Activated naive CD4-positive, alpha-beta T cell treated with anti-CD3 and anti-CD28 coated beads, Interleukin-2, amount 50 U/mL, for 16 hours (primary cell): ENCODE measurements around the gene KLRB1.
"Not testable (repeated sequence)": the region's sequence is repeated elsewhere in the genome, so short reads cannot be mapped to it uniquely, and the experiment has no call there.

ENCODE experiments used
- DNase-seq: peaks from one replicate; pipeline ENCODE4 v3.0.0-alpha.2; 2020

Gene KLRB1

DNA sequence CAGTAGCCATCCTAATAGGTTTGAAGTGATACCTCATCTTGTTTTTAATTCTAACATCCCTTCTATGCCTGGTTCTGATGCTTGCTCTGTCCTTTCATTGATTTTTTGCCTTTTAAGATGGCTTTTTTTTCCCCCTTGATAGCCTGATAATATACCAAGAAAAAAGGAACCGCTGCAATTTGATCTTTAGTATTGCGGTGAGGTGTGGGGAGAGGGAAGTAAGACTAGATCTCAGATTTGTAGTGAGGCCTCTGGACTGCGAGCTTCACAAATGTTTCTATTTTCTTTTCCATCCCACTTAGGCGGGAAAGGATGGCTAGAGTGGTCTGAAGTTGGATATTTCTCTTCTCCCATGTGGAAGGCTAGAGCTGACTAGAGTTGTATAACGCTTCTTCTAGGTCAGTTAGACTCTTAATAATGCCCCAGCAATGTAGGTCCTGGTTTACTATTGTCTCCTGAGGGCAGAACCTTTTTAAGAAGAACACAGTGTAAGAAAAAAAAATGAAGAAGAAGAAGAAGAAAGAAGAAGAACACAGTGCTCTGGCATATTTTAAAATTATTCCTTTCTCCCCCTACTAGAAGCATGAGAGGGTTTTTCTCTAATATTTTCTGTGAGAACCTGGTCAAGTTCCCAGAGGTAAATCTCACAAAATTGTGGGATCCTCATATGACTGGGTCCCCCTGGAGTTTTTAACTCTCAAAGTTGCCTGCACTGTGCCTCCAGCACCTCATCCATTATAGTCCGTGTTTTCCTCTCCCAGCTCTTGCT is 11.9 kb upstream of the KLRB1 start:
- DNase-seq = no peak

GRCh38 chr12:9618906-9619305 is 11.2 kb upstream of the KLRB1 start:
- DNase-seq = not testable (repeated sequence)

- no peak for DNase-seq
These were observed 9.4 kb upstream of the KLRB1 start for GRCh38 chr12:9617124-9617523.

DNA sequence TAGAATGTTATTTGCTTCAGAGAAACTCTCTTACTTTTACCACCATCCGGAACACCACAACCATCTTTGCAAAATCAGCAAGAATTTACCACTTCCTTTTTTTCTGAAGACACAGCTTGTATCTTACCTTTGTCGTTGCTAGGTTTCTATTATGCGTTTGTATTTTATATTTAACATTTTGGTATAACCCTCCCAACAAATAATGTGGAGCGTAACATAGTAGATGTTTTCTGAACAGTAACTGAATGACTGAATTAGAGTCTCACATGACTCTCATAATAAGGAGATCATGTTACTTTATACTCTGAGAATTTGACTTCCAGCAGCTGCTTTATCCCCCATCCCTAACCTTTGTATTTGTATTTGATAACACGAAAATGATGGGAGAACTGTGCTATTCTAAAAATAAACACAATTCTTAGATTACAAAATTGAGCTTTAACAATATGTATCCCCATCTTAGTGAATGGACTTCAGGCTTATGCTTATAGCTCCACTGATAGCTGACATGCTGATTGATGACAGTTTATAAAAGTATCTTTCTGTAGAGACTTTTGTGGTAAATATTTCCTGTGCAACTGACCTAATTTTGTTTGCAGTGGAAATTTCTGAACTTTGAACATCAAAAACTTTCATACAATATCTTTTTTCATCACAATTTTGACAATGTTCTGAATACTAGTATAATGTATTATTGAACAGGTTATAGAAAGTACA is 7.9 kb upstream of the KLRB1 start:
- DNase-seq = no peak

DNA sequence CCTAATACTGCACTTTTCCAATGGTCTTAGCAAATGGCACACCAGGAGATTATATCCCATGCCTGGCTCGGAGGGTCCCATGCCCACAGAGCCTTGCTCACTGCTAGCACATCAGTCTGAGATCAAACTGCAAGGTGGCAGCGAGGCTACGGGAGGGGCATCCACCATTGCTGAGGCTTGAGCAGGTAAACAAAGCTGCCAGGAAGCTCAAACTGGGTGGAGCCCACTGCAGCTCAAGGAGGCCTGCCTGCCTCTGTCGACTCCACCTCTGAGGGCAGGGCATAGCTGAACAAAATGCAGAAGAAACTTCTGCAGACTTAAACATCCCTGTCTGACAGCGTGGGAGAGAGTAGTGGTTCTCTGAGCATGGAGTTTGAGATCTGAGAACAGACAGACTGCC is 2.9 kb upstream of the KLRB1 start:
- not testable (repeated sequence) for DNase-seq

GRCh38 chr12:9606736-9607372 is 862 bp downstream of the KLRB1 start:
- no peak for DNase-seq

DNA sequence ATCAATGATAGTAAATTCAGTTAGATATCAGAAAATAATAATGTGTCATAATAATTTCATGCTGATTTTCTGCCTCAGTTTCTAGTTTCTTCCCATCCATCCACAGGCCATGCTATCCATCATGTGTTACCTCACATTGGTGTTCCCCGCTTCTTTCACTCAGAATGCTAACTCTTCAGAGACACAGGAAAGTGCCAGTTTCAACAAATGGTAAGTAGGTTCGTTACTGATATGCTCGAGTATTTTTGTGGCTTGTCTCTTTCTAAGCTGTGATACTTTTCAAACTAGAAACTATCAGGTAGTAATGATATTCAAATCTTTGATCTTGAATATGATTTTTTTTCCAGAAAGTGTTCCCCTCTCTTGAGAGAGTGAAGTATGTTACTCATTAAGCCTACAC is 1.5 kb downstream of the KLRB1 start:
- DNase-seq = no peak

GRCh38 chr12:9605483-9605882 is 2.2 kb downstream of the KLRB1 start:
- no peak for DNase-seq

DNA sequence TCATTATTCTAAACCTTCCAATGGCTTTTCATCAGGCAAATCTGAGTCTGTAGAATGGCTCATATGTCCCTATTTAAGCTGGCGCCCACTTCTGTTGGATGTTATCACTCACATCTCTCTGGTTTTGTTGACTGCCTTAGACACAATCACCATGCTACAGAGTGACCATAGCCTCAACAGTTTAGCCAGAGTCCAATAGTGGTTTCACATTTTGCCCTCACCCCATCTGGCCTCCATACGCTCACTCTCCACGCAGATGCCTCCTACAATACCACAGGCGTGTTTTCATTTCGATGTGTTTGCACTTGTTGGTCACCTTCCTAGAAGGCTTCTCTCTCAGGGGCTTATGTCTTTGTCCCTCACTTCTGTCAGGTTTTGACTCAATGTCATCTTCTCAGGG is 3.4 kb downstream of the KLRB1 start:
- no peak for DNase-seq

- DNase-seq = not testable (repeated sequence)
These were observed 7.3 kb downstream of the KLRB1 start for GRCh38 chr12:9600426-9600825.

DNA sequence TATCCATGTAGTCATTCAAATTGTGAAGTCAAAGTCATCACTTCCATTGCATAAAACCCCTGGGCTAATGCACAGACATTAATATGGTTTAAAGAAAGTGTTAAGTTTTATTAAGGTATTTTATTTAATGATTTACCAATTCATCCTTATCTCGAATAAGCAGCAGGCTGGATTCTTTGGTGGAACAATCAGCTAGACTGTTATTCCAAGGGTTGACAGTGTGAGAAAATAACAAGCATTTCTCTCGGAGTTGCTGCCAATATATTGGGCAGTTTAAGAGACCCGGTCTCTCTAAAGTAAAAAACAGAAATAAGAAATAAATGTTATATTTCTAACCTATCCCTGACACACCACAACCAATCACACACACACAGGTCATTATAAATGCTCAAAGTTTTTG is 9.4 kb downstream of the KLRB1 start:
- no peak for DNase-seq

GRCh38 chr12:9597365-9597764 is 10.4 kb downstream of the KLRB1 start:
- no peak for DNase-seq

DNA sequence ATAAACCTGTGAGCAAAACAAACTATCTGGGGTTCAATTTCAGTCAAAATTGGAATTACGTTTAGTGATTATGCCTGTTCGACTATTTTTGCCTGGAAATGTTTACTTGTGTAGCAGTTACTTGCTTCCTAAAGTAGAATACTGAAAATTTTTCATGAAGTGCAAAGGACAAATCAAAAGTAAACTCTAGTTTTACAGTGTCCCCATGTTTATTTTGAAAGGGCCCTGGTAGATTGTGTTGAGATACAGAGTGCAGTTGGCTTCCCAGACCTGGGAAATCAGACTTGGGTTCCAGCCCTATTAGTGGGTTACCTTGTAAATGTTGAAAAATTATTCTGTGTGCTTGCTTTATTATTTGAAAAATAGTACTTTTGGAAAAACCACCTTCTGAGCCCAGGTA is 17.3 kb downstream of the KLRB1 start:
- DNase-seq = no peak

DNA sequence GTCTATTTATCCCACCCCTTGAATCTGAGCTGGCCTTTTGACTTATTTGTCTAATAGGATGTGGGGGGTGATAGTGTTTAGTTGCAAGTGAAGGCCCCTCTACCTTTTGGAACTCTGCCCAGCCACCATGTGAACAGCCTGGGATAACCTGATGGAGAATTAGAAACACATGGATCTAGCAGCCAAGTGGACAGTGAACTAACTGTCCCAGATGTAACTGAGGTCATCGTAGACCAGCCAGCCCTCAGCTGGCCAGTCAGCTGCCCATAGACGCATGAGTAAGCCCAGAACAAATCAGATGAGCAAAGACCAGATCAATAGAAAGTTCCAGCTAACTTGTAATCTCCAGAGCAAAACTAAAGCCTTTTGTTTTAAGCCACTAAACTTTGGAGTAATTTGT is 19.0 kb downstream of the KLRB1 start:
- DNase-seq = no peak

DNA sequence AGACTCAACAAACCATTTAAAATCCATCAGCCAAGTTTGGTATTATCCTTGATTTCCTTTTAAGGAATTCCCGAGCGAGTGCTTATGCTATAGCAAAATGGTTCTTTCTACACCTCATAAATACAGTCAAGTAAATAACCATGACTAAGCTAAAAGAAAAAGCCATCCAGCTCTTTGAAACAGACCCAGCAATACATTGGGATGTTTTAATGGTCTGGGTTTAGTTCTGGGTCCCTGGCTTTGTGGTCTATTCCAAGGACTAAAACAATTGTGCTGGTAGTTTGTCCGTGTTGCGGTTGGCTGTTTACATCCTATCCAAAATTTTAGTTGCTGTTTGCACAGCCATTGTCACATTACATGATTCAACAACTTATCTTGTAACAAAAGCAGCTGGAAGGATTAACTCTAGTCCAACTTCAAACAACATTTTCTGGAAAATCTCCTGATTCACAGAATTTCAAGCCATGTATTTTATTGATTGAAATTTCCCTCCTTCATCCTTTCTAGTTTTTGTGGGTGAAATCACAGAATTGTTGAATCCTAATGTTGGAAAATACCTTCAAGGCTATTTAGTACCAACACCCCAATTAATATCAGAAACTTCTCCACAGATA is 19.6 kb downstream of the KLRB1 start:
- DNase-seq = no peak

DNA sequence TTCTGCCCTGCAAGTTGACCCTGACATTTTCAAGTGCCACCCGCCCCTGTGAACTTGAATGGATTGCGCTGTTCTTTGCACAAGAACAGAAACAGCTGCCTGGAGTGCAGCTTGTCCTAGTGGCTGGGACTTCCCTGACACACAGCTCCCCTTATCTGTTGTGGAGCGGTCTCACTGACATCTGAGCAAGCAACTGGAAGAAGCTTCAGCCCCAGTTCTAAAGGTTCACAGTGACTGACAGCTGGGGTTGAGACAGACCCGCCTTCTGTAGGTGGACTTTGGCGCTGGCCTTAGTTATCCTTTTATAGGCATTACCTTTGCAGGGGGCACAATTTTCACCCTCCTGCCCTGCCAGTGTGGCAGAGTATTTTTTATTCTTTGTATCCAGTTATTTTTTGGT is 30.0 kb downstream of the KLRB1 start:
- DNase-seq = not testable (repeated sequence)

GRCh38 chr12:9567151-9567550 is 40.6 kb downstream of the KLRB1 start:
- DNase-seq = not testable (repeated sequence)

GRCh38 chr12:9566113-9566512 is 41.6 kb downstream of the KLRB1 start:
- DNase-seq = not testable (repeated sequence)

DNA sequence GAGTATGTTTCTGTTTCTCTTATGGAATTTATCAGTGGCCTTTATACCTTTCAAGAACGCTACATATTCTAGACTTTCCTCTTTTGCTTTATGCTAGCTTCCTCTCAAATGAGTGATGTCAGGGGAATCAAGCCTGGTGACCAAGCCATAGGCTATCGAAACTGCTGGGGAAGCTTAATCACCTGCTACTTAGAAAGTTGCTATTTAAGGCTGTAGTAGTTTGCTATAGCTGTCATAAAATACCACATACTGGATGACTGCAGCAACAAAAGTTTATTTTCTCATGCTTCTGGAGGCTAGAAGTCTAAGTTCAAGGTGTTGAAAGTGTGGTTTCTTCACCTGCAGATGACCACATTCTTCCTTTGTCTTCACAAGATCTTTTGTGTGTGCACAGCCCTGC is 43.3 kb downstream of the KLRB1 start:
- DNase-seq = not testable (repeated sequence)

DNA sequence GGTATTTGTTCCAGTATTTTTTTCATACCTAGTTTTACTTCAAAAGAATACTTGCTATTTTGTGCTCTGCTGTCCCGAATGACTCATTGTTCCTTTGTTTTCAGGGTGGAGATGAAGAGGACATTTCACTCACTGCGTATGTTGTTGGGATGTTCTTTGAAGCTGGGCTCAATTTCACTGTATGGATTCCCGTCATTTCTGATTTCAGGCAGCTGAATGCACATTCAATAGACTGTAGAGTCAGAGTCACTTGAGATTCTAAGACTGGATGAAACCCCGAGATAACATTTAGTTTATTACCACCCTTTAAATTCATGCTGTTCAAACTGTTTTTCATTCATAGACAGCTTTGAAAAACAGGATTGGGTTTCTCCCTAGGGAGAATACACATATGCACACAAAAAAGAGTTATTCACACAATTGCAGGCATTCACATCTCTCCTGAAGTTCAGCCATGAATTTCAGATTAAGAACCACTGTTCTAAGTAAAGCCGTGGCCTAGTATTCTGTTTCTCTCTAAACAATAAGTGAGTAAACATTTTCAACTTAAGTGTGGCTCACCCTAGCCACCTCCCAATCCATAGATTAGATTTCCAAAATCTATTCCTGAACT is 44.8 kb downstream of the KLRB1 start:
- DNase-seq = not testable (repeated sequence)

DNA sequence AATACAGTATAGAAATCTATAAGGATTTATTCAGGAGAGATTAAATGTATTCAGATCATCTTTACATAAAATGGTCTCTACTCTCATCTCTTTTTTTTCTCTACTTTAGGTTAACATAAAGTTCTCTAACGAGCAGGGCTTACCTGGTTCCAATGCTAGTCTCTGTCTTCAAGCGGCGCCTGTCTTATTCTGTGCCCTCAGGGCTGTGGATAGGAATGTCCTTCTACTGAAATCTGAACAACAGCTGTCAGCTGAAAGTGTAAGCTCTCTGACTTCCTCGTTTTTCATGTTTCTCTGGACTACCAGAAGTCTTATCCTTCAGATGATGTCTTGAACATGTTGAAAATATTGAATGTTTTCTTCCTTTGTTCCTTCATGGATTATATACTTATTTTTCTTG is 62.2 kb downstream of the KLRB1 start:
- not testable (repeated sequence) for DNase-seq
